DMS79 (cell line): ENCODE measurements around the gene WDR43.

Source experiments
- DNase-seq: peaks from one replicate; lab custom pipeline; 2025; lab: John Stamatoyannopoulos, UW

The WDR43 gene

GRCh38 chr2:28894470-28895188, at the start of gene WDR43:
TSS of gene WDR43 (plus strand) at chr2:28894667. CDS start at chr2:28894699, 32 bp downstream.
- DNase-seq = peak; percentile 95

GRCh38 chr2:28855193-28855592, 39.3 kb upstream of the WDR43 start:
- DNase-seq = no peak

DNA sequence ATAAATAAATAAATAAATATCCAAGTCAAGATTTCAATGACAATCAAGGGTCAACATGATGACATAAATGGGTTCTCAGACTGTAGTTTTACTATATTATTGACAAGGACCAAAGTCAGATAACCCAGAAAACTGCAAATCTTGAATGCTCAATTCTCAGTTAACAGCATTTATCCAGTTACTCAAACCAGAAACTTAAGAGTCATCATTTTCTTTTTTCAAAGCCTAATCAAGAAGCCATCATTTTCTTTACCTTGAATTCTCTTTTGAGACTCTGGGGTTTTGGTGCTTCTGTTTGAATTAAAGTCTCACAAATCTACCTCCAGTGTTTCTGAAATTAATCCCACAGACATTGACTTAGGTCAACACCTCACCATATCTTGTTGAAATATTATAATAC, 38.5 kb upstream of the WDR43 start:
- no peak for DNase-seq

DNA sequence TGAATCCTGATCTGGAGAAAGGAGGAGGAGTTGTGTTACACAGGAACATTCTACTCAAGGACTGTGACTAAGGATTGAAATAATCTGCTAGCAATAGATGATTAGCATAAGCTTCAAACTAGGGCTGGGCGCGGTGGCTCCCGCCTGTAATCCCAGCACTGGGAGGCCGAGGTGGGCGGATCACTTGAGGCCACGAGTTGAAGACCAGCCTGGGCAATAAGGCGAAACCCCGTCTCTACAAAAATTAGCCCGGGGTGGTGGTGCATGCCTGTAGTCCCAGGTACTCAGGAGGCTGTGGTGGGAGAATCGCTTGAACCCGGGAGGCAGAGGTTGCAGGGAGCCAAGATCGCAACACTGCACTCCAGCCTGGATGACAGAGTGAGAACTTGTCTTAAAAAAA, 25.9 kb upstream of the WDR43 start:
- no peak for DNase-seq

- no peak for DNase-seq
These were observed 24.8 kb upstream of the WDR43 start for GRCh38 chr2:28869494-28870145.

- DNase-seq = peak; percentile 89
These were observed 24.1 kb upstream of the WDR43 start, which contains the start of gene TRMT61B for GRCh38 chr2:28870146-28870891. TSS of gene TRMT61B (minus strand) at chr2:28870309. CDS start at chr2:28870277, 32 bp downstream.

GRCh38 chr2:28871620-28872019, 22.8 kb upstream of the WDR43 start:
- DNase-seq = no peak

GRCh38 chr2:28880193-28880592, 14.3 kb upstream of the WDR43 start:
- DNase-seq = no peak

GRCh38 chr2:28893488-28893887, 979 bp upstream of the WDR43 start:
- no peak for DNase-seq

DNA sequence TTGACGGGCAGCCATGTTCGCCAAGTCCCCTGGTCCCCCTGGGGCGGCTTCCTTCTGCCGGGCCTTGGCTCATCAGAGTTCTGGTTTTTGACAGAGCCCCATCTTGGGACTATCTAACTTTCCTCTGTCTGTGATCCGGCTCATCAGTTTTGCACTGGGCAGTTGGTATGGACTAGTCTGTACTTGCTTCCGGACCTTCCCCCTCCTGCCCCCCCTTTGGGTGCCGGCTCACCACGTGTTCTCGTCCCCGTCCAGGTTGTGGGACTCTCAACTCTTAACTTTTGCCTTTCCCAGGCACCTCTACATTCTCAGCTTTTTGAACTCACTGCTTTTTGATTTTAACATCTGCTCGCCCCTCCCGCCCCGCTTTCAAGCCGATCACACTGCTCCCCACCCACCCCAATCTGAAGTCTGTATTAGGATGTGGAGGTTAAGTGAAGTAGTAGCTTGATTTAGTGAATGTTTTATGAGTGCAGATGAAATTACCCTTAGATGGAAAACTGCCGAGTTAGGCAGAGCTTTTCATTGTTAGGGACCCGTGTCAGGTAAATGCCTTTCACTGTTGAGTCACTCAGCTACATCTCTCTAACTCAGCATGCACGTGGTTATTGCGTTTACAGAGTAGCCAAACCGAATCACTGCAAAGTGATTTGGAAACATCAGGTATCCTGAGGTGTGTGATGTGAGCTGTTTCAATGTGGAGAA, 874 bp downstream of the WDR43 start:
- no peak for DNase-seq

- no peak for DNase-seq
These were observed 2.4 kb downstream of the WDR43 start for GRCh38 chr2:28896906-28897305.

- no peak for DNase-seq
These were observed 3.6 kb downstream of the WDR43 start for GRCh38 chr2:28898048-28898447.

GRCh38 chr2:28901202-28901601, 6.7 kb downstream of the WDR43 start:
- no peak for DNase-seq

DNA sequence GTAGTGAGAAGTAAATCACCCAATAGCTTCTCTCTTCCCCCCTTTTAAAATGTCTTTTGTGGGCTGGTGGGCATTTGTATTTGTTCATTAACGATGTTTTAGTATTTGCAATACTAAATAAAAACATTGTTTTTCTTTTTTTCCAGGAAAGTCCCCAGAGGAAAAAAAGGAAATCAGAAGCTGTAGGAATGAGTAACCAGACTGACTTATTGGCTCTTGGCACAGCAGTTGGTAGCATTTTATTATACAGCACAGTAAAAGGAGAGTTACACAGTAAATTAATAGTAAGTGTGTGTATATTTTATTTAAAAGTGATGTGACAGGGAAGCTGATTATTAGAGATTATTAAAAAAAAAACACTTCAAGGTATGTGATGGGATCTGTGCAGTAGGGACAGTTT, 7.4 kb downstream of the WDR43 start:
- DNase-seq = no peak

- no peak for DNase-seq
These were observed 8.1 kb downstream of the WDR43 start for GRCh38 chr2:28902584-28902983.

DNA sequence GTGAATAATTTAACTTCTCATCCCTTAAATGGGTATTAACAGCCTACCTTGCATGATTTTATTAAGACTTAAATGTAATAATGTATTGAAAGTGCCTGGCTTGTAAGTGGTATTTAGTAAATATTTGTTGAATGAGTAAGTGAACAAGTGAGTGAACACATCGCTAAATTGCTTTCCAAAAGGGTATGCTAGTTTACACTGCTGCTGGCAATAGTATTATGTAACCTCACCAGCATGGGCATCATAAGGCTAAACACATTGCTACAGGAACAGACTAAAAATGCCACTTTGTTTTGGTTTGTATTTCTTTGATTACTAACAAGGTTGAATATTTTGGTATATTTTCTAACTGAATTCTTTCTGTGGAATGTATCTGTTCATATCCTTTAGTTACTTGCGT, 9.8 kb downstream of the WDR43 start:
- no peak for DNase-seq

DNA sequence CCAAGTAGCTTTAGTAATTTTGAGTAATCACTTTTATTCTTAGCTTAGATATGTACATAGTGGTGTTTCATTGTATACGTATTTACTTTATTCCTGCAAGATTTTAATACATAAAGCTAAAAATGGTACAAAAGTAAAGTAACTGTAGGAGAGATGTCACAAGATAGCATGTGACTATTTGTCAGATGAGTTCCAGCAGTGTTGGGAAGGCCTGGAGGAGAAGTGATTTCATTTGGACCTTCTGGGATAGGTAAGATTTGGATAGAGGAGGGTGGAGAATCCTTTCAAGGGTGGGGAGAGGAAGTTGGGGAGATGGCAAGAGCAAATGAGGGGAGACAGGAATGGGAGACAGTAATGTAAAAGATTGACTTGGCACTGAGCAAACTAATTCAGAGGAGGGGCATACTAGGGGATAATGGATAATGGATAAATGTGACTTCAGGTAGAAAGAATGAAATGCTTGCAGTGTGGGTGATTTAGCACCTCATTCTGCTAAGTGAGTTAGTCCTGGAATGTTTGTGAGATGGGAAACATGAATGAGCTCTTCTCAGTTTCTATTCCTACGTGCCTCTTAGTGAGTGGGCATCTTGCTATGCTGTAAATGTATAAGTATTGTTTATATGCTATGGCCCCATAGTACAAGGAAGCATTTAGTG, 10.5 kb downstream of the WDR43 start:
- no peak for DNase-seq

DNA sequence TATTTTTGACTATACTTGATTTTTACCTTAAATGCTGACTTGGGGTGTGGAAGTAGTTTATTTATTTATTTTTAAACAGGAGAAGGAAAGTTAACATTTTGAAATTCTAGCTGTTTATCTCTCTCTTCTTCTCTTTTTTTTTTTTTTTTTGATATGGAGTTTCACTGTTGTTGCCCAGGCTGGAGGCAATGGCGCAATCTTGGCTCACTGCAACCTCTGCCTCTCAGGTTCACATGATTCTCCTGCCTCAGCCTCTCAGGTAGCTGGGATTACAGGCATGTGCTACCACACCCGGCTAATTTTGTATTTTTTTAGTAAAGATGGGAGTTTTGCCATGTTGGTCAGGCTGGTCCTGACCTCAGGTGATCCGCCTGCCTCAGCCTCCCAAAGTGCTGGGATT, 11.1 kb downstream of the WDR43 start:
- DNase-seq = no peak

GRCh38 chr2:28906376-28906775, 11.9 kb downstream of the WDR43 start:
- no peak for DNase-seq

GRCh38 chr2:28906821-28907220, 12.4 kb downstream of the WDR43 start:
- no peak for DNase-seq

DNA sequence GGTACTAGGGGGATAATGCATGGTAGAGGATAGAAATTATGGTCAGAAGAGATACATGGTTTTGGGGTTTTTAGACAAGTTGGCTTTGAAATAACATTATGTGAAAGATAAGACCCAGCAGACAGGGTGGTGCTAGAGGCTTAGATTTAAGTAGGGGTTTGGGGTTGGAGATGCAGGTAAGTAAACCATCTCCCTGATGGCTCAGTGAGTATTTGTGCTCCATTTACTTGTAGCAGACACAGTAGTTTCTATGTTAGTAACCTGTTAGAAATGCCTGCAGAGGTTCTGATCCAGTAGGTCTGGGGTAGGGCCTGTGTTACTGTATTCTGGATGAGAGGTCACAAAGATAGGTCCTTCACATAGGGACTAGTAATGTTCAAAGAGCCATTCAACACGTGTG, 13.7 kb downstream of the WDR43 start:
- DNase-seq = no peak
